DOHH2 (cell line): ENCODE results near the gene DNAJC2.

Experiments
- EZH2phosphoT487 ChIP-seq: fragments of 200-600 bp; sonication (generic); IDR thresholded peaks from 2 replicates; pipeline ENCODE4 v1.6.1; 2017; ENCODE audit warnings: borderline replicate concordance, mild to moderate bottlenecking, antibody characterized with exemption, low read length, moderate library complexity, mixed read lengths
- TF ChIP-seq, protein P1 (sequence below): fragments of 200-600 bp; sonication (generic); IDR thresholded peaks from one replicate; pipeline ENCODE4 v1.5.1; 2014; ENCODE audit warnings: antibody characterized with exemption, mild to moderate bottlenecking, low read depth, low read length; ENCODE audit not compliant: poor library complexity, severe bottlenecking

GRCh38 chr7:103349805-103350204 lies 5.2 kb upstream of the DNAJC2 start:
- TF ChIP-seq, protein P1, sequence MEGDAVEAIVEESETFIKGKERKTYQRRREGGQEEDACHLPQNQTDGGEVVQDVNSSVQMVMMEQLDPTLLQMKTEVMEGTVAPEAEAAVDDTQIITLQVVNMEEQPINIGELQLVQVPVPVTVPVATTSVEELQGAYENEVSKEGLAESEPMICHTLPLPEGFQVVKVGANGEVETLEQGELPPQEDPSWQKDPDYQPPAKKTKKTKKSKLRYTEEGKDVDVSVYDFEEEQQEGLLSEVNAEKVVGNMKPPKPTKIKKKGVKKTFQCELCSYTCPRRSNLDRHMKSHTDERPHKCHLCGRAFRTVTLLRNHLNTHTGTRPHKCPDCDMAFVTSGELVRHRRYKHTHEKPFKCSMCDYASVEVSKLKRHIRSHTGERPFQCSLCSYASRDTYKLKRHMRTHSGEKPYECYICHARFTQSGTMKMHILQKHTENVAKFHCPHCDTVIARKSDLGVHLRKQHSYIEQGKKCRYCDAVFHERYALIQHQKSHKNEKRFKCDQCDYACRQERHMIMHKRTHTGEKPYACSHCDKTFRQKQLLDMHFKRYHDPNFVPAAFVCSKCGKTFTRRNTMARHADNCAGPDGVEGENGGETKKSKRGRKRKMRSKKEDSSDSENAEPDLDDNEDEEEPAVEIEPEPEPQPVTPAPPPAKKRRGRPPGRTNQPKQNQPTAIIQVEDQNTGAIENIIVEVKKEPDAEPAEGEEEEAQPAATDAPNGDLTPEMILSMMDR, result no peak
- TF ChIP-seq EZH2phosphoT487, result no peak
